GM12878 (cell line): ENCODE results near the gene NRG4. TPM values are rescaled to one million over a fixed set of nuclear protein-coding genes. Genes with fewer than 3 reads are reported as not detected.
A peak's percentile ranks its signal among the peaks of the same experiment; 100 is the strongest.

Source experiments
- CREM ChIP-seq: IDR thresholded peaks from 2 replicates; pipeline ENCODE4 v1.6.1; 2014; ENCODE audit warnings: antibody characterized with exemption, low read depth
- ETV6 ChIP-seq, 2 experiments: fragments of 450-650 bp in 1 of 2; IDR thresholded peaks in 1 of 2; conservative IDR thresholded peaks in 1 of 2; 2 replicates each; pipeline ENCODE4 v1.6.1; 2014; ENCODE audit warnings: antibody characterized with exemption in 1 of 2, borderline replicate concordance in 1 of 2, low read depth in 1 of 2, mild to moderate bottlenecking in 1 of 2, moderate library complexity in 1 of 2
- IRF4 ChIP-seq: IDR thresholded peaks from 2 replicates; pipeline ENCODE4 v1.6.1; 2011; ENCODE audit warnings: low read depth, low read length
- KAT2A ChIP-seq: conservative IDR thresholded peaks from 2 replicates; pipeline ENCODE4 v1.6.1; 2011; ENCODE audit warnings: low read depth, low read length; ENCODE audit not compliant: control insufficient read depth
- KLF5 ChIP-seq: fragments of 450-650 bp; IDR thresholded peaks from 2 replicates; pipeline ENCODE4 v1.6.1; 2014; ENCODE audit warnings: mild to moderate bottlenecking; ENCODE audit not compliant: partially characterized antibody
- MTA2 ChIP-seq: fragments of 450-650 bp; IDR thresholded peaks from 2 replicates; pipeline ENCODE4 v1.6.1; 2016; ENCODE audit warnings: low read depth, mild to moderate bottlenecking, moderate library complexity
- NFIC ChIP-seq: IDR thresholded peaks from 2 replicates; pipeline ENCODE4 v1.6.1; 2012; ENCODE audit warnings: low read depth, mild to moderate bottlenecking, inconsistent platforms, low read length, moderate library complexity
- NR2C1 ChIP-seq: fragments of 450-650 bp; IDR thresholded peaks from 2 replicates; pipeline ENCODE4 v1.6.1; 2017; ENCODE audit warnings: antibody characterized with exemption, mild to moderate bottlenecking, moderate library complexity
- RCOR1 ChIP-seq: conservative IDR thresholded peaks from 2 replicates; pipeline ENCODE4 v1.6.1; 2012; ENCODE audit warnings: low read depth, low read length, improper control_type of control experiment
- SMARCA5 ChIP-seq: fragments of 450-650 bp; IDR thresholded peaks from 2 replicates; pipeline ENCODE4 v1.6.1; 2017; ENCODE audit warnings: mild to moderate bottlenecking
- TBL1XR1 ChIP-seq: IDR thresholded peaks from 2 replicates; pipeline ENCODE4 v1.6.1; 2012; ENCODE audit warnings: low read depth, low read length, improper control_type of control experiment
- YBX1 ChIP-seq: fragments of 450-650 bp; IDR thresholded peaks from 2 replicates; pipeline ENCODE4 v1.6.1; 2016; ENCODE audit warnings: antibody characterized with exemption
- polyA plus RNA-seq, 11 experiments: library from polyadenylated mRNA; depleted of rRNA in 4 of 11; unstranded in 6 of 11; stranded (reverse) in 5 of 11; fragments of >200 nt; fragmentation: Nextera tagmentation in 4 of 11; fragmentation: Illumina TruSeq in 1 of 11; extraction: Ambion mirVana in 4 of 11; extraction: Trizol in 1 of 11; gene quantifications; 1 replicate in 1 of 11; 2 replicates in 10 of 11; pipeline versions ENCODE4 v1.2.1 to v1.2.3, GENCODE V29; 2011 to 2016; ENCODE audit warnings: inconsistent platforms in 2 of 11, missing spikeins in 2 of 11, low read depth in 1 of 11
- total RNA-seq, 4 experiments: library from RNA; depleted of rRNA in 3 of 4; stranded (reverse); fragments of >200 nt in 3 of 4; fragmentation: Illumina TruSeq in 1 of 4; extraction: Trizol in 1 of 4; gene quantifications; 2 replicates each; pipeline versions ENCODE4 v1.2.1 to v1.2.3, GENCODE V29; 2013 to 2021
- TF ChIP-seq, protein P1 (sequence below): IDR thresholded peaks from 2 replicates; pipeline ENCODE4 v1.6.1; 2012; ENCODE audit warnings: low read length, inconsistent platforms
- TF ChIP-seq, protein P2 (sequence below), 3 experiments: IDR thresholded peaks in 2 of 3; conservative IDR thresholded peaks in 1 of 3; 2 replicates each; pipeline ENCODE4 v1.5.1; 2011; ENCODE audit warnings: low read depth in 3 of 3, low read length in 3 of 3, mild to moderate bottlenecking in 3 of 3, control low read depth in 2 of 3, moderate library complexity in 2 of 3, inconsistent platforms in 1 of 3, mixed read lengths in 1 of 3; ENCODE audit not compliant: control insufficient read depth in 2 of 3, insufficient read depth in 1 of 3; ENCODE audit errors: extremely low read depth in 1 of 3

The NRG4 gene
- total and polyA plus RNA-seq, 10 of the 15 experiments (the other 5 are each of a cell fraction or from before 2014, with no cell fraction given) = 0.76 to 8.3 (median 5.5) TPM

DNA sequence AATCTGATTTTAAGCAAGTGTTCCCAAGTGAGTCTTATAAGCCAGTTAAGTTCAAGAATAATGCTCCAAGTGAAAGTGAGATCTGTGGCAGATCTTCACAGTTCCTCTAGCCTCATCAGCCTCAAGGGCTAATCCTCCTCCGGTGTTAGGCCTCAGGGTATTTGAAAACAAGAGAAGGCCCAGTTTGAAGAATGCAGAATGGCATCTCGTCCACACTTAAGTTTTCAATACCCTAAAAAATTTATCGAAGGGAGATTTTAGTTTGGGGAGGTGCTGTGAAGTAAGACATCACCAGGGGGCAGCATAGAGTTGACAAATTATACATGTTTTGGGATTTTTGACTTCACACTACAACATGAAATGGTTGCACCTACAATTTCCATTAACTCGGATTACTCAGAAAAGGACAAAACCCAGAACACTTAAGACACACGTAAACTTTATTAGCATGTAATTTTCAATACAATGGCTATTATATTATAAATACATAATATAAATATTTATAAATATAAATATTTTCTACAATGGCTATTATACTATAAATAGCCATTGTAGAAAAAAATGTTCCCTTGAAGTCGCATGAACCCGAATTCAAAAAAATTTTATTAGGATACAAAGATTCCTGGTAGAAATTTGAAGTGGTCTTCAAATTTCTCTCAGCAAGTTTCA, 45.2 kb upstream of the NRG4 start (continued):
- TF ChIP-seq, protein P1, sequence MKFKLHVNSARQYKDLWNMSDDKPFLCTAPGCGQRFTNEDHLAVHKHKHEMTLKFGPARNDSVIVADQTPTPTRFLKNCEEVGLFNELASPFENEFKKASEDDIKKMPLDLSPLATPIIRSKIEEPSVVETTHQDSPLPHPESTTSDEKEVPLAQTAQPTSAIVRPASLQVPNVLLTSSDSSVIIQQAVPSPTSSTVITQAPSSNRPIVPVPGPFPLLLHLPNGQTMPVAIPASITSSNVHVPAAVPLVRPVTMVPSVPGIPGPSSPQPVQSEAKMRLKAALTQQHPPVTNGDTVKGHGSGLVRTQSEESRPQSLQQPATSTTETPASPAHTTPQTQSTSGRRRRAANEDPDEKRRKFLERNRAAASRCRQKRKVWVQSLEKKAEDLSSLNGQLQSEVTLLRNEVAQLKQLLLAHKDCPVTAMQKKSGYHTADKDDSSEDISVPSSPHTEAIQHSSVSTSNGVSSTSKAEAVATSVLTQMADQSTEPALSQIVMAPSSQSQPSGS = no peak
- TF ChIP-seq NFIC (no peak; the same call in 1 of the 2 replicates), YBX1 (no peak), SMARCA5 (peak; percentile 63), CREM (no peak), MTA2 (no peak), KAT2A (no peak), KLF5 (no peak), ETV6 (conservative IDR thresholded peaks at IDR 0.05 in 1 of 2, IDR thresholded peaks at IDR 0.05 in 1 of 2; ENCODE audit: borderline replicate concordance in 1 of 2, low read depth in 1 of 2) (no peak), RCOR1 (no peak), TBL1XR1 (no peak), IRF4 (no peak), NR2C1 (no peak)
- TF ChIP-seq, protein P2, sequence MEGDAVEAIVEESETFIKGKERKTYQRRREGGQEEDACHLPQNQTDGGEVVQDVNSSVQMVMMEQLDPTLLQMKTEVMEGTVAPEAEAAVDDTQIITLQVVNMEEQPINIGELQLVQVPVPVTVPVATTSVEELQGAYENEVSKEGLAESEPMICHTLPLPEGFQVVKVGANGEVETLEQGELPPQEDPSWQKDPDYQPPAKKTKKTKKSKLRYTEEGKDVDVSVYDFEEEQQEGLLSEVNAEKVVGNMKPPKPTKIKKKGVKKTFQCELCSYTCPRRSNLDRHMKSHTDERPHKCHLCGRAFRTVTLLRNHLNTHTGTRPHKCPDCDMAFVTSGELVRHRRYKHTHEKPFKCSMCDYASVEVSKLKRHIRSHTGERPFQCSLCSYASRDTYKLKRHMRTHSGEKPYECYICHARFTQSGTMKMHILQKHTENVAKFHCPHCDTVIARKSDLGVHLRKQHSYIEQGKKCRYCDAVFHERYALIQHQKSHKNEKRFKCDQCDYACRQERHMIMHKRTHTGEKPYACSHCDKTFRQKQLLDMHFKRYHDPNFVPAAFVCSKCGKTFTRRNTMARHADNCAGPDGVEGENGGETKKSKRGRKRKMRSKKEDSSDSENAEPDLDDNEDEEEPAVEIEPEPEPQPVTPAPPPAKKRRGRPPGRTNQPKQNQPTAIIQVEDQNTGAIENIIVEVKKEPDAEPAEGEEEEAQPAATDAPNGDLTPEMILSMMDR (IDR thresholded peaks at IDR 0.05 in 2 of 3, conservative IDR thresholded peaks at IDR 0.05 in 1 of 3; ENCODE audit: control insufficient read depth in 2 of 3, extremely low read depth in 1 of 3, insufficient read depth in 1 of 3, low read depth in 3 of 3, low read length in 3 of 3) = peak; percentile 60 to 70 (median 68)
